Colon (tissue), 2 donors: ENCODE measurements around the gene RABL6.
"Not testable (repeated sequence)": the region's sequence is repeated elsewhere in the genome, so short reads cannot be mapped to it uniquely, and the experiment has no call there.

ENCODE experiments used
- FAIRE-seq: peaks from 2 replicates; lab custom pipeline; 2012; peaks lifted over from hg19 to GRCh38; lab: Jason Lieb, UNC
- donor health status: control.
- donor health status: control.

The RABL6 gene

GRCh38 chr9:136835932-136836904, 28.5 kb downstream of the RABL6 start:
- FAIRE-seq = no peak

GRCh38 chr9:136837146-136837855, 29.6 kb downstream of the RABL6 start:
- no peak for FAIRE-seq

- FAIRE-seq = not testable (repeated sequence)
Measured at GRCh38 chr9:136837856-136838277, 30.1 kb downstream of the RABL6 start.

GRCh38 chr9:136838314-136839228, 30.8 kb downstream of the RABL6 start:
- FAIRE-seq = no peak

- FAIRE-seq = no peak
Measured at GRCh38 chr9:136839229-136840139, 31.7 kb downstream of the RABL6 start.

- no peak for FAIRE-seq
Measured at GRCh38 chr9:136840140-136840876, 32.6 kb downstream of the RABL6 start.

- FAIRE-seq = no peak
Measured at GRCh38 chr9:136840877-136841645, 33.3 kb downstream of the RABL6 start.

- not testable (repeated sequence) for FAIRE-seq
Measured at GRCh38 chr9:136841646-136842379, 34.1 kb downstream of the RABL6 start.

GRCh38 chr9:136842380-136842948, 34.7 kb downstream of the RABL6 start, which contains the start of gene AJM1:
Gene AJM1, plus strand, starts transcription at chr9:136842478. Its CDS starts 1,937 bp downstream, at chr9:136844415.
- FAIRE-seq = not testable (repeated sequence)

- FAIRE-seq = not testable (repeated sequence)
Measured at GRCh38 chr9:136843159-136843800, 35.5 kb downstream of the RABL6 start.

- not testable (repeated sequence) for FAIRE-seq
Measured at GRCh38 chr9:136843801-136844740, 36.3 kb downstream of the RABL6 start.

GRCh38 chr9:136844761-136845464, 37.2 kb downstream of the RABL6 start:
- no peak for FAIRE-seq

- FAIRE-seq = no peak
Measured at GRCh38 chr9:136845465-136846260, 37.9 kb downstream of the RABL6 start.

- FAIRE-seq = no peak
Measured at GRCh38 chr9:136846376-136847087, 38.8 kb downstream of the RABL6 start.
